GM19240 (cell line): ENCODE measurements around the gene SFSWAP.
"Not testable (repeated sequence)": the region's sequence is repeated elsewhere in the genome, so short reads cannot be mapped to it uniquely, and the experiment has no call there.

Experiments used
- DNase-seq: peaks from one replicate; pipeline ENCODE4 v3.0.0; 2011; ENCODE audit warnings: low spot score; ENCODE audit not compliant: insufficient read length

SFSWAP gene

GRCh38 chr12:131701705-131702572, 9.0 kb upstream of the SFSWAP start:
- DNase-seq, result no peak

DNA sequence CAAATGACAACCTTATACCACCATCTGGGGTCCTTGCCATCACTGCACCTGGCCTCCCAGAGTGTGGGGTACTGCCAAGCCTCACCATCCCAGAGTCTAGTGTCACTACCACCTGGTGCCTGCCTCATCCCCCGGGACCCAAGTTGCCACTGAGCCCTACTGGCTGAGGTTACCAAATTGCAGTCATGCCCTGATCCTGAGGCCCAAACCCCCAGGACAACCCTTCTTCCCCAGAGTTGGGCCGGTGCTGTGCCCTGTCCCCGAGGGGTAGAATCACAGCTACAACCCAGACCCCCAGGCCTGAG, 8.4 kb upstream of the SFSWAP start:
- no peak for DNase-seq

- DNase-seq, result no peak
Observed at GRCh38 chr12:131703161-131703560, 7.7 kb upstream of the SFSWAP start.

DNA sequence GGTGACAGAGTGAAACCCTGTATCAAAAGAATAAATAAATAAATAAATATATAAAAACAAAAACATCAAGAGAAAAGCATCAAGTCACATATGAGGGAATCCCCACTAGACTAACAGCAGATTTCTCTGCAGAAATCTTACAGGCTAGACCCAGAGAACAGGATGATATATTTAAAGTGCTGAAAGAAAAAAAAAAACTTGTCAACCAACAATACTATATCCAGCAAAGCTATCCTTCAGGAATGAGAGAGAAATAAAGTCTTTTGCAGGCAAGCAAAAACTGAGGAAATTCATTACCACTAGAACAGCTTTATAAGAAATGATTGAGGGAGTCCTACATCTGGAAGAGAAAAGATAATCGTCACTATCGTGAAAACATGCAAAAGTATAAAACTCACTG, 6.4 kb upstream of the SFSWAP start:
- no peak for DNase-seq

- not testable (repeated sequence) for DNase-seq
Observed at GRCh38 chr12:131706709-131707108, 4.2 kb upstream of the SFSWAP start.

GRCh38 chr12:131709226-131709625, 1.7 kb upstream of the SFSWAP start:
- DNase-seq, result no peak

- no peak for DNase-seq
Observed at GRCh38 chr12:131711551-131712205, 788 bp downstream of the SFSWAP start.

GRCh38 chr12:131713349-131713748, 2.5 kb downstream of the SFSWAP start:
- no peak for DNase-seq

DNA sequence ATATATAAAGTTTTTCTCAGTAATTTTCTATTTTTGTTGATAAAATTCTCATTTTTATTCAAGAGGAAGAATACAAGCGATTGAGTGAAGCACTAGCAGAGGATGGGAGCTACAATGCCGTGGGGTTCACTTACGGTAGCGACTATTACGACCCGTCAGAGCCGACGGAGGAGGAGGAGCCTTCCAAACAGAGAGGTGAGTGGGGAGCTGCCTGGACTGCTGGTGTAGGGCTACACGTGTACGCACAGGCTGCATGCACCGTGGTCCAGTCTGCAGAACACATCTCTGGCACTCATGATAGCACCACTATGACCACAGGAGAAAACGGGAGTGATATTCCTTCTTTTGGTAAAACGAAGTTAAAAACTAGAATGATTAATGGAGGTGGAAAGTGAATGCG, 3.9 kb downstream of the SFSWAP start:
- no peak for DNase-seq

DNA sequence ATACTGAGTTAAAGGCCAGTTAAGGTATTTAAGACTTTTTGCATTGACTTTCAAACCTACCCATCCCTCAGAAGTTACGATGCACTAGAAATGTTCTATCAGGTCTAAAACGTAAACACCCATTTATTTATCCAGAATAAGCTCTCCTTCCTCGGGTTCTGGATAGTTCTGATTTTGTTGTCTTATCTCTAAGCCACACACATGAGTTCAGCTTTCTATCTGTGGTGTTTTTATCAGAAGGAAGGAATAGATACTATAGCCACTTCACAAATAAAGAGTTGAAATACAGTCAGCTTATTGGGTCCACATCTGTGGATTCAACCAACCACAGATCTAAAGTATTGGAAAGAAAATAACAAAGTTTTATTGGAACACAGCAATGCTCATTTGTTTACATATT, 5.4 kb downstream of the SFSWAP start:
- no peak for DNase-seq

GRCh38 chr12:131720241-131720640, 9.4 kb downstream of the SFSWAP start:
- no peak for DNase-seq

- no peak for DNase-seq
Observed at GRCh38 chr12:131720921-131721320, 10.0 kb downstream of the SFSWAP start.

GRCh38 chr12:131721548-131721947, 10.7 kb downstream of the SFSWAP start:
- DNase-seq, result no peak

DNA sequence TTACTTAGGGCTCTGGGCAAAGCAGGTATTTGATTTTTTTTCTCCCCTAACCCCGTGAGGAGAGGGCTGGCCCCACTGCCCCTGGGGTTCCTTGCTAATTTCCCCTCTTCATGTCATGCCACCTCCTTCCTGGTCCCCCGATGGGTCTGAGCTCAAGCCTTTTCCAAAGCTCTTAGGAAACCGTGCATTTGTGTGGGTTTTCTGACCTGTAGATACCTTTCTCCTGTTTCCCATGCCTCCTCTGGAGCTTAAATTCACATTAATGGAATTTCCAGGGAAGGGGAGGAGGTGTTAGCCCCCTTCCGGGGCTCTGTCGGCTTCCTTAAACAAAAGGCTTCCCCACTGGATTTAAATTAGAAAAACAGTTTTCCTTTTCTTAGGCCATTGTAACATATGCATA, 12.6 kb downstream of the SFSWAP start:
- DNase-seq, result no peak

DNA sequence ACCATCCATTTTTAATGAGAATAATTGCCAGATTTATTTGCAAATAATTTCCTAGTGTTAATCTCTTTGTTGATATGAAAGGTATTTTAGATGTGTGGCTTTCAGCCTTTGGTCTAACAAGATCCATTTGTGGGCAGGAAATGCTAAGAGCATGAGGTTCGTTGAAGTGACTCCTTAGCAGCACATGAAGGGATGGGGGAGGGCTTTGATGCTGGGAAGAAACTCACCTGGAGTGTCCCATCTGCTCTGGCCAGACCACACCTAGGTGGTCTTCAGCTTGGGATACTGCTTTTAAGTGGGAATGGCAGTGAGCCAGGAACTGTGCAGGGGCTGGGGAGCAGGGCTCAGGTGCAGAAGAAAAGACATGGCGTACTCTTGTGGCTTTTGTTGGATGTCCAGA, 13.6 kb downstream of the SFSWAP start:
- DNase-seq, result no peak

DNA sequence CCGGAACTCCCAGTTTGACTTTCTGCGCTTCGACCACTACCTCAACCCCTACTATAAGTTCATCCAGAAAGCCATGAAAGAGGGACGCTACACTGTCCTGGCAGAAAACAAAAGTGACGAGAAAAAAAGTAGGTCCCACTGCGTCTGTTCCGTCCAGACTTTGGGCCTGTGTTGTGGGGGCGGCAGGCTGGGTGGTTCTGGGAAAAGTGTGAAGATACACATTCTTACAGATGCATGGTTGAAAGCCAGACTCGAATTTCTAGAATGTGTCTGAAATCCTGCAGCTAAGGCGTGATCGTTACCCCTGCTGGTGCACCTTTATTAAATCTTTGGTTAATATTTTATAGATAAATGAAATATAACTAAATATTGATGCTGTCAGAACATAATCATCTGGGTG, 14.6 kb downstream of the SFSWAP start:
- no peak for DNase-seq

DNA sequence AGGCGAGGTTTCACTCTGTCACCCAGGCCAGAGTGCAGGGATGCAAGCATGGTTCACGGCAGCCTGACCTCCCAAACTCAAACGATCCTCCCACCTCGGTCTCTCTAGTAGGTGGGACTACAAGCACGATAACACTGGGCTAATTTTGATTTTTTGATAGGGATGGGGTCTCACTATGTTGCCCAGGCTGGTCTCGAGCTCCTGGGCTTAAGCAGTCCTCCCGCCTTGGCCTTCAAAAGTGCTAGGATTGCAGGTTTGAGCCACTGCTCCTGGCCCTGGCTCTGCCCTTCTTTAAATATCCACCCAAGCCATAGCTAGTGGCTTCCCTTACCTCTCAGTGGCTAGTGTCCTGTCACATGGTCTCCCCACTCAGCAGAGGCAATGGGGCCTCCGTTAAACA, 17.8 kb downstream of the SFSWAP start:
- DNase-seq, result no peak

- no peak for DNase-seq
Observed at GRCh38 chr12:131729254-131729955, 18.5 kb downstream of the SFSWAP start.

DNA sequence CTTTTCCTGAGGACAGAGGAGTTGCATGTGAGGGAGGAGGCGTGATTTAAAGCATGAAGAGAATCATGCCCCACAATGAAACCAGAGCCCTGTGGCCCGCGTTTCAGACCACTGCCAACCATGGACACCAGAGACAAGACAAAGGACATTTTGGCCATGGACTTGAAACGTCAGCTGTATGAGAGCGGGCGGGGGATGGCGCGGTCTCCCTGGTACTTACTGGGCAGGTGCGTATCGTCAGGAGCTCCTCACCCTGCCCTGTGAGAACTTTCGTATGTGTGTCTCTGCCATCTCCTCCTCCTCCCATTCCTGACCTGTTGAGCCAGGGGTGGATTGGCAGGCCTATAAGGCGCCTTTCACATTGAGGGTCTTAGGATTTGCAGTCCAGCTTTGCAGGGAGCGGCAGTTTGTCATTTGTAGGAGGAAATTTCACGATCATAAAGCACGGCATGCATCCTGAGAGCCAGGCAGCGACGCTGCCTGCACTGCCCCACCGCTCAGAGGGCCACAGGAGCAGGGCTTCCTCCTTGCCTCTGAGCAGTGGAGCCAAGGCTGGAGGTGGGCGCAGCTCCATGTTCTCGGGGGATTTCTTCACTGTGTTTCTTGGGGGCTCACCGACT, 22.2 kb downstream of the SFSWAP start:
- DNase-seq, result no peak

DNA sequence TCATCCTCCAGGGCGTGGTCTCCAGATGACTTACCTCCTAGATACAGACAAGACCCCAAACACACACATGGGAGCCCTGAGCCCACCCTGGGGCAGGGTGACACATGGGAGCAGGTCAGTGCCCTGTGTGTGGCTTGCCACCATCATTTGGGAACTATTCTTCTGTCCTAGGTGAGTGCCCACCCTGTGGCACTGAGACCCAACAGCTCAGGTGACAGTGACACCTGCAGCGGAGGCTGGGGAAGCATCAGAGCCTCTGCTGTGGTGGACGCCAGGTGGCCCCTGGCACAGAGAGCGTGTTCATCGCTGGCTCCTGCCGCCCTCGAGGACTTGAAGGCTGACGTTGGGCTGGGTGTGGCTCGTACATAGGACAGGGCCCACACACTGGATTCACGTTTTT, 23.0 kb downstream of the SFSWAP start:
- no peak for DNase-seq

DNA sequence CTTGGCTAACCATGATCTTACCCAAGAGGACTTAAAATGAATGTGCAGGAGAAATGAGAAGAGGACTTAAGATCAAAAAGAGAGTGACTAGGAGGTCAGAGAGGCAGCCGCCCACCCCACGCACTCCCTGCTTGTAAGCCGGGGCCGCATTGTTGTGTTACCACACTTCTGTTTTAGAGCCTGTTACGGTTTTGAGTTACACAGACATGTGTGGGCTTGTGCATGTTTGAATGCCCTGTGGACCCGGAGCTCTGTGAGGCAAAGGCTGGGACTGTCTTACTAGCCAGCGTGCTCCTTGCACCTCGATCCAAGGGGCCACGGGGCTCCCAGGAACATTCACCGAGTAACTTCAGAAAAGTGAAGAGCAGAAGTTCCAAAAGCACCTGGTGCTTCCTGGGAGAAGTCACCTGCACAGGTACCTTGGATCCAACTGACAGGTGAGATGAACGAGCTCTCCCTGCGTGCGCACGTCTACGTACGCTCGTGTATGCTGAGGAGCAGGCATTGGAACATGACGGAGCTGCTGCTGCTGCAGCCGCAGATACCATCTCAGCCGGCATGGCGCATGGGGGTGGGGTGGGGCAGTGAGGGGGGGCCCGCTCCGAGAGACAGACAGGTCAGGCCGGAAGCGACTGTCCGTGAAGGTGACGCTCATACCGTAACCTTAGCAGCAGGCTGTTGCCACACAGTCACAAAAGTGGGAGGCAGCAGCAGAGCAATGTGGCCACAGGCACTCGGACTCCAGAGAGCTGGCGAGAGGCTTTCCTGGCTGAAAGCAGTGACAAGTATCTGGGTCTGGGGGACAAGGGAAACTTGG, 23.7 kb downstream of the SFSWAP start:
- DNase-seq, result no peak
